NCI-H524 treated with DMSO at 0.1 percent for 48 hours (cell line): Measurements from ENCODE around the gene DUSP15.

Source experiments
- DNase-seq: peaks from one replicate; lab custom pipeline; 2025; lab: John Stamatoyannopoulos, UW

DUSP15 gene

DNA sequence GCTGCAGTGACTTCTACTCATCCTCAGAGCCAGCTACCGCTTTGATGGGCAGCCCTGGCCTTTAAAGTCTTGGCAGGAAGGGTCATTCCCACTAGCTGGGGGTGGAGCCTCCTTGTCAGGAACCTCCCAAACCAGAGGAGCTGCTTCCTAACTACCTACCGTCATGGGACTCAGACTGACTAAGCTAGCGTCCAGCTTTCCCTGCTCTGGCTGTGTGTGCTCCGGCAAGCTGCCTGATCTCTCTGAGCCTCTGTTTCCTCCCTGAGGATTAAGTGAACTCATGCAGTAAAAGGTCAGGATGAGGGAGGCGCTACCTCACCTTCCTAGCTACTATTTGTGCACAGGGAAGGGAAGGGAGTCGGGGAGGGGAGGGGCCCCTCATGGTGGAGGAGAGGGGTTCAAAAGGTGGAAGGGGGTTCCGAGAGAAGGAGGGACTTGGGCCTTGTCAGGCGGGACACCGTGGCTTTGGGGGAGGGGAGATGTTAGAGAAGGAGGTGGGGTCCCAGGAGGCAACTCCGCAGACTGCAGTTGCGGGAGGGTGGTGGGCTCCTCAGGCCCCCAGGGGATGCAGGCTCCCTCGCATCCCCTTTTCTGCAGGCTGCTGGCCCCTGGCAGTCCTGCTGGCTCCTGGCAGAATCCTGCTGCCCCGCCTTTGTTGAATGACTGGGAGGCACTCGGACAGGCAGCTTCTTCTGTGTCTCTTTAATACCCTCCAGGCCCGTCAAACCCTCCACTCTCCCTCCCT, 9.8 kb downstream of the DUSP15 start:
- DNase-seq: no peak

DNA sequence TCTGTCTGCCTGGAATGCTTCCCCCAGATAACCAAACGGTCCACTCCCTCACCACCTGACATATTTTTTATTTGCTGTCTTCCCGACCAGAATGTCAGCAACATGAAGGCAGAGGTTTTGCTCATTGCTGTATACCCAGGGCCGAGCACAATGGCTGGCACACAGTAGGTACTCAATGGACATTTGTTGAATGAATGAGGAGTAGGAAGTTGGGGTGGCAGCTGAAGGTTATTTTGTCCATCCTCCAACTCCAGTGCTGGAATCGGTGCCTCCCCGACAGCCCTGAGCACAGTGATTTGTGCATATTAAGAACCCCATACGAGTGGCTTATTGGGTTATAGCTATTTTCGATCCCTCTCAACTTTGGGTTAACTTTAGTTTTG, 10.3 kb downstream of the DUSP15 start:
- no peak for DNase-seq

DNA sequence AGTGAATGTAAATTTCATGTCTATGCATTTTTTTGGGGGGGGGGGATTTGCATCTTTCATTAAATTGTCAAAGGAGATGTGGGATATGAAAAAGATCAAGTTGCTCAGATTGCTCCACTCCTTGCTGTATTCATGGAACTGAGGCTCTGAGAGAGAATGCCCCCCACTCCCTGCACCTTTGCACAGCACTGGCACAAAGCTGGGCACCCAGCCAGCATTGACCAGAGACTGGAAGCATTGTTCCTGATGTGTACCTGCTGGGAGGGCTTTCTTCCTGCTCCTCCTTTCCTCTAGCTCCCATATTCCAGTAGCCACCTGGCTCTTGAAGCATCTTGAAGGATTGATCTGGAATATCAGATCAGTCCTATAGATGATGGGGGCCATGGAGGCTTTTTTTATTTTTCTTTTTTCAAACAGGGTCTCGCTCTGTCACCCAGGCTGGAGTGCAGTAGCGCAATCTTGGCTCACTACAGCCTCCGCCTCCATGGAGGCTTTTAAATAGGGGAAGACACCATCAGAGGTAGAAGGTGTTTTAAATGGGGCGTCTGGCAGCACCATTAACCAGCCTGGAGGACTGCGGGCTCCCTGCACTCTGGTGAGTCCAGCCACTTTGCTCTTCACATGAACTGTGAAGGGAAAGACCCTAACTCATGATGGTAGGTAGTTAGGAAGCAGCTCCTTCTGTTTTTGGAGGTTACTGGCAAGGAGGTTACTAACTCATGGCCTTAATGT, 10.9 kb downstream of the DUSP15 start:
- DNase-seq: no peak

DNA sequence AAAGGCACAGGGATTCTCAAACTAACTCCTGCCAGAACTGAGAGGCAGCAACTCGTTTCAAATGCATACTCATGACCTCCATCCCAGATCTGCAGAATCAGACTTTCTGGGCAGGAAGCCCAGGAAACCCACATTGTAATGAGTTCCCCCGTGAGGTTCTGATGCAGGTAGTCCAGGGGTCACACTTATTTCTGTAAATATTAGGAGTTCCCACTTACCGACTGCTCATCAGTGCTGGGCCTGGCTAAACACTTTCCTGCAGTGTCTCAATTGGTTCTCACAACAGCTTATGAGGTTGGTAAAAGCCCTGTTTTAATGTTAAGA, 11.6 kb downstream of the DUSP15 start:
- DNase-seq: no peak

DNA sequence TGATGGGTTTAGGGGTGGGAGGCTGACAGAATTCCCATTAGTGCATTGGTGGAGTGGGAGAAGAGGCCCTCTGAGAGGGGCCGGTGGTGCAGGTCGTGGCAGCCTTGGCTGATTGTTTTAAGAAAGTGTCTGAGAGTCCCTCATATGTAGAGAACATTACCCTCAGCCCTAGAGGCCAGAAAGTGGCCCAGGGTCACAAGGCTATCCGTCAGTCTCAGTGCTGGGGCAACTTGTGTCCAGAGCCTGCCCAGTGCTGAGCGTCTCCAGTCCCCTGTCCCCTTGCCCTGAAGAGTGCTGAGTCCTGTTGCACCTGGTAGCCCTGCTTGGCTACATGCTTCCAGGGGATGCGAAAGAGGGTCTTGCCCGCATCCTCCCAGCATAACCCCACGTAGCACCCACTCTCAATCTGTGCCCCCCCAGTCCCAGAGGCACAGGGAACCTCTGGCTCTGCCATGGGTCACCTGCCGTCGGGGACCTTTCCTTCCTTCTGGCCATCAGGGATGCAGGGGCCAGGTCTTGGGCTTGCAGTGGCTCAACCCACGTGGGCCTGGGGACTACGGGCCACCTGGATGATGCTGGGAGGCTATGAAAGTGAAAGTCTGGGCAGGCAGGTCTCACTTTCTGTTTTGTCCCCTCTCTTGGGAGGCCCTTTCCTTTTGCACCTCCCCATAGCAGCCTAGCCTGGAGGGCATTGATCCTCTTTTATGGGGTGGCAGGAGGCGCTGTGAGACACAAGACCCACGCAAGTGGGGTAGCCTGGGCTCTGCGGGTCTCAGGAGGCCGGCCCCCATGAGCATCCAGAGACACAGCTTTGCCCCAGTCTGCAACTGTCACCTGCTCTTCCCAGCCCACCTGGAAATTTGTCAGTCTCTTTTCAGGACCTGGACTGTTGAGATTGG, 12.2 kb downstream of the DUSP15 start:
- DNase-seq: no peak

DNA sequence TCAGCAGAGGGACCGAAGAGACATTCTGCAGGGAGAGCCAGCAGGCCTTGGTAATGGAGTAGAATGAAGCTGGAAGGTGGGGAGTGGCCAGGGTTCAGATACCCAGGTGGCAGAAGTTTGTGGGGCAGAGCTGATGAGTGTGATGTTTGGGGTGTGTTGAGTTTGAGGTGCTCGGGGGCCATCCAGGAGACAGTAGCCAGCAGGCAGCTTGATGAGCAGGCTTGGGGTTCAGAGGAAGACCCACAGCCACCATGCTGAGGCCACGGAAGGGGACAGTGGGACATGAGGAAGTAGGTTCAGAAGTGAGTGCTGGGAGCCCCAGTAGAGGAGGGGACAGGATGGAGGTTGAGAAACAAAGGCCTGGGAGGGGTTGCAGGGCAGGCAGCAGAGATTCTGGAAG, 13.8 kb downstream of the DUSP15 start:
- no peak for DNase-seq

DNA sequence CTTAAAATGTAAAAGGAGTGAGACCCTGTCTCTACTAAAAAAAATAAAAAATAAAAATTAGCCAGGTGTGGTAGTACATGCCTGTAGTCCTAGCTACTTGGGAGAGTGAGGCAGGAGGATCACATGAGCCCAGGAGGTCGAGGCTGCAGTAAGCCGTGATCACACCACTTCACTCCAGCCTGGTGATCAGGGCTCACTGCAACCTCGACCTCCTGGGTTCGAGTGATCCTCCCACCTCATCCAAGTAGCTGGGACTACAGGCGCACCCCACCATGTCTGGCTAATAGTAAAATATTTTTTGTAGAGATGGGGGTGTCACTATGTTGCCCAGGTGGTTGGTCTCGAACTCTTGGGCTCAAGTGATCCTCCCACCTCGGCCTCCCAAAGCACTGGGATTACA, 16.8 kb downstream of the DUSP15 start:
- DNase-seq: no peak

DNA sequence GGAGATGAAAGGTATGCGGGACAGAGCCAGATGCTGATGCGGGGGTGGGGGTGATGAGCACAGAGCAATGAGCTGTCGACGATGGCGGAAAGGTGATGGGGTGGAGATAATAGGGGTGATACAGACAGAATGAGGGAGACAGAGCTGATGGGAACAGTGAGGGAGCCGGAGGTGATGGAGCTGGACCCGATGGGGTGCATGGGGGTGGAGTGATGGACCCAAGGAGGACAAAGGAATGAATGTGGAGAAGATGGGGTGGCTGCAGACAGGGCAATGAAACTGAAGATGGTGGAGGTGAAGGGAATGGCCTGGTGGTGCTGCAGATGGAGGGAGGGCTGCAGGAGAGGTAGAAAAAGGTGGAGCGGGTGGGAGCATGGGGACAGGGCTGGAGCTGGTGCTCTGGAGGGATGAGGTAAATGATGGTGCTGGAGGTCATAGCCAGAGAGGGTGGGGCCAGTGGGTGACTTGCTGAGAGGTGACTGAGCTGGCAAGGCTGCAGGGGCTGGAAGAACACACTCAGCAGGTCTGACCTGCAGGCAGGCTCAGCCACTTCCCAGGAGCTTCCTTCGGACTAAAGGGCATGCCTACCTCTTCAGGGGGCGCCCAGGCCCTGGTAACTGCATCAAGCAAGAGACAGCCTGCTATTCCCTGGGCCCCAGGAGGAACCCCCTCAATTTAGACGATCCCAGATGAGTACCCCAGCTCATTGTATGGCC, 18.9 kb downstream of the DUSP15 start:
- DNase-seq: no peak

DNA sequence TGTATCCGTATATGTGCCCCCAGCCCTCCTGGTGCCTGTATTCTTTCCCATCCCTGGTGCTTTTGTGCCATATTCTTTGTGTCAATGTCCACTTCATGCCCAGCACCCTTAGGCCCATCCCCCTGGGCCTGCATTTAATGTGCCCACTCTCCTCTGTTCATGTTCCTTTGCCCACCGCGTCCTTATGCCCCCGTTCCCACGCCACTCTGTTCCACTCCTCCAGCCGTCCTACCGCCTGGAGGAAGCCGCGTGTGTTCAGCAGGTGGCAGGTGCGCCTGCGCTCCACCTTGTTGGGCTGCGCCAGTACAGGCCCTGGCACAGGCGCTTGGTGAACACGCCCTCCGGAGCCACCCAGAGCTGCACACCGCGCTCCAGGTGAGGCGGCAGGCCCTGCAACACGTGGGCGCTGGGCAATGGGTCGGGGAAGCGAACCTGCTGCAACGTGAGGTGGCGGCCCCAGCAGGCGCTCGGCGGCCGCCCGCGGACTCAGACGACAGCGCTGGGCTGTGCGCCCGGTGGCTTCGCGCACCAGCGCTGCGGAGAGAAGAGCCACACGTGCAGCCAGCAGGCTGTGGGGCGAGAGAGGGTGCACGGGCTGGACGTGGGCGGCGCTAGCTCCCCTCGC, 20.9 kb downstream of the DUSP15 start:
- no peak for DNase-seq

DNA sequence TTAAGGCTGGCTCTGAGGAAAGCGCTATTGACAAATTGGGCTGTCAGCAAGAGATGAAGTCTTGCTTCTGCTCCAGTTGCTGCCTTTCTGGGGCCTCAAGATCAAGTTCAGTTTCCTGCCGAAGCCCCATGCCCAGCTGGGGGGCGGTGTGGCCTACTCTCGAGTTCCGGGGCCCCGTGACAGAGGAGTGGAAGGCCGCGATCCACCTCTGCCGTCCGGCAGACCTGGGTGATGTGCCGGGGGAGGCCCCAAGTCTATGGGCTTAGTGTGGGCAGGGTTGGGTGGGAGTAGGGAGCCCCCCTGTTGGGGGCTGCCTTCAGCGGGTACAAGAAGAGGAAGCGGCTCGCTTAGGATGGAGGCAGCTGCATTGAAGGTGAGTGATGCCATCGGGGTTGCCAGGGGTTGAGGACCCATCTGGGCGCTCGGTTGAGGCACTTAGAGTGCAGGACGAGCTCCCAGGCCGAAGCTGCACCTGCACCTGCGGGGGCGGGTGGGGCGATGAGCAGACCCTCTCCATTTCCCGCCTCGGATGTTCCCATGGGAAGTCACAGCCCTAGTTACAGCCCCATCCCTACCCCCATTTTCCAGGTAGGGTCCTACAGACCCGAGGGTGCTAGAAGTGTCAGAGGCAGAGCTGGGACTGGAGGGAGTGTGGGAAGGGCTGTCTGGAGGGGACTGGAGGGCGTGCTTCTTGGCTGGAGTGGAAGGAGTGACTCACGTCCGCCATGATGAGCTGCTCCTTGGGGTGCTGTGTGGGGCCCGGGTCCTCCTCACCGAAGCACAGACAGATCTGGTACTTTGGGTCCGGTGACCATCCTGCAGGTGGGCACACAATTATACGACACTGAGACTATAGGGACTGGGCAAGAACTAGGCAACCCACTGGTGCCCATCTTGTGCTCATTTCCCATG, 22.0 kb downstream of the DUSP15 start:
- no peak for DNase-seq

DNA sequence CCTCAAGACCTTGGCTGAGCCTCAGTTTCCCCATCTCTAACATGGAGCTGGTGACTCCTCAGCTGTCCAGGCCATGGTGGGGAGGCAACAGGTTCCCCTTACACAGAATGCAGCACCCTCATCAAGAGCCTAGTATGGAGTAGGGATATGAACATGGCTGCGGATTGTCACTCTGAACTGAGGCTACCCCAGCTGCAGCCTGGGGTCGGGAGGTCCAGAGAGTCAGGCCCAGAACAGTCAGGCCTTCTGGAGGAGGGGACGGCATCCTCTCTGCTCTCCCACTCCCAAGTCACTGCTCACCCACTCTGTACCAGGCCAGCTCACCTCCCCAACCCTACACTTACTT, 23.6 kb downstream of the DUSP15 start:
- no peak for DNase-seq

DNA sequence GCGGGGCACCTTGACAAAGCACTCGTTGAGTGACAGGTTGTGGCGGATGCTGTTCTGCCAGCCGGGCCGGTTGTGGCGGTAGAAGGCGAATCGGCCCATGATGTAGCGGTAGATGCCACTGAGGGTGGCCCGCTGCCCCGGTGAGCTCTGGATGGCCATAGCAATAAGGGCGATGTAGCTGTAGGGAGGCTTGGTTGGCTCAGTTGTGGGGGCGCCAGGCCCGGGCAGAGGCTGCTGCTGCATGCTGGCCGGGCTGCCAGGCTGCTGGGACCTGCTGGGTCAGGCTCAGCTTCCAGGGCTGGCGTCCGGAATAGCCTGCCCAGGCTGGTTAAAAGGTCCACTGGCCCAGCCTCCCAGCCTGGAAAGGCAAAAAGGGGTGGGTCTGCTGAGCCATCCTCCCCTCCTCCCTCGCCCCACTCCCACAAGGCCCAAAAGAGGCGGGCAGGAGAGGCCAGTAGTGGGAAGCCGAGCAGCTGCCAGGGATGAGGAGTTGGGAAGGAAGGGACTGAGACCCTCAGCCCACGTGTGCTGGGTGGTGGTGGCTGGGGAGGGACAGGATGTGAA, 24.9 kb downstream of the DUSP15 start, which contains the start of gene FOXS1:
Gene FOXS1, minus strand, starts transcription at position 305 of the 564 bp plus-strand sequence. Its CDS starts 62 bp downstream, at position 243.
- DNase-seq: no peak

DNA sequence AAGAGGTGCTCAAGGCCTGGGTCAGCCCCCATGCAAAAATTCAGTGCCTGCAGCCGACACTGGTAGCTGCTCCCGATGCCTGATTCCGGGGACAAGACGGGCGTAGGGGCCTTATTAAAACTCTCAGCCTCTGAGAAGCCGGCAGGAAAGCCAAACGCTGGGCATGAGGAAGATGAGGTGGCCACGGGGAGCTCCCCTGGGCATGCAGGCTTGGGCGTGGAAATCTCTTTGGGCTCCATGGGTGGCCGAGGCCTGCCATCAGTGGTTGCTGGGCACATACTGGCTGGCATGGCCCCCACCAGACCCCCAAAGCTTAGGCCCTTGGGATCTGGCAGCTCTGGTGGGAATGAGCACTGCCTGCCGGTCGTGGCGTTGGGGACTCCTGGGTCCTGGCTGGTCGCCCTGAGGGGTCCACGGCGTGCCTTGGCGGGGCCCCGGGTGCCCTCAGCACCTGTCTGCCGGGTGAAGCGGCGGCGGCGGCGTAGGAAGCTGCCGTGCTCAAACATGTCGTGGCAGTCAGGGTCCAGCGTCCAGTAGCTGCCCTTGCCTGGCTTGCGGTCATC, 25.5 kb downstream of the DUSP15 start:
- no peak for DNase-seq

DNA sequence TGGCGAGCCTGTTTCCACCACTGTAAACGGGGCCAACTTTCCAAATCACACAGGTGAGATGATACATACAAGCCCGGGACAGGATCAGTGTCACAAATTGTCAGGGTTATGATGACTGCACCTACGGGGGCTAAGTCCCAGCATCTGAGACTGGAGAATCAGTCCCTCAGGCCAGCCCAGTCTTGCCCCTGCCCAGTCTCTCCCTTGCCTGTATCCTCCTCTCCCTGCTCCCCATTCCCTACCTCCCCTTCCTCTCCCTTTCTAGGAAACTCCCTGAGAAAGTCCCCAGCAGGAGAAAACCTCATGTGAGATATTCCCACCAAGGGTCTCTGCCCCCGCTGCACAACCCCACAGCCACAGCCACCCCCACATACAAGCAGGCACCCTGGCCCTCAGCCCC, 26.4 kb downstream of the DUSP15 start:
- DNase-seq: no peak

DNA sequence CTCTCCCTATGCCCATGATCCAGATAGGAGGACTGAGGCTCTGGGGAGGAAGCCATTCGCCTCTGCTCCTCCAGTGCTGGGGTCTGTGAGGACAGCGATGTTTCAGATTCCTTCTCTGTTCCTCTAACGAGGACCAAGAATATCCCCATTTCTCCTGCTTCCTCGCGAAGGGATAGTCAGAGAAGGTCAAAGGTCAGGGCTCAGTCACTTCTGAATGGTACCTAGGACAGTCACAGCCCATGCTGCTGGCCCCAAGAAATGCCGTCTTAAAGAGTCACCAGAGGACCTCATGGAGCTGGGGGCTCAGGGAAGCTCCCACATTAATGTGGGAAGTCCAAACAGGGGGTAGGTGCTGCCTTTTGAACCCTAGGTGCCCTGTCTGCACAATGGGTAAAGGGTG, 27.0 kb downstream of the DUSP15 start:
- no peak for DNase-seq

DNA sequence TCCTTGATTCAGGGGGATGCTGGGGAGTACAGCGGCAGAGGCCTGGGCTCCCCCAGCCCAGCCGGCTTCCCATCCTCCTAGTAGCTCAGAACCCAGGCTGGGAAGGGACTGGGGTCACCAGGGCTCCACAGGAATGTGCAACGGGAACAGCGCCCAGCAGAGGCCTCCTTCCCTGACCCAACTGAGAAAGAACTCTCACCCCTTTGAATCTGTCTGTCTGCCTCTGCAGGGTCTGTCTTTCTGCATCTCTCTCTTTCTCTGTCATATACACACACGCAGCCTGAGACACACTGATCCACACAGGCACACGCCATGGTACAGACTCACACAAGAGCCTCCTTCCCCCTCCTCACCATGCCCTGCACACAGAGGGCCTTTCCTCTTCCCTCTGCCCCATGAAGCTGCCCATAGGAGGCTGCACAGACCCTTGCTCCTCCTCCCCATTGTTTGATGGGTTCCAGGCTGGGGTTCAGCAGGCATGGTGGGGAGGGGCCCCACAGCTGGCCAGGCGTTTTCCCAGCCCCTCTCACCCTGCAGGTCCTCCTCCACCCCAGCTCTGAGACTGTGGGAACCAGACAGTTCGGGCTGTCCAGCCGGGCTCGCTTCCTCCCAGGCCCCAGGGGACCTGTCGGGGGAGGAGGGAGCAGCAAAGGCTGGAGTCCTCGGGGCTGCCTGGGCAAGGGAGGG, 27.7 kb downstream of the DUSP15 start:
- no peak for DNase-seq

DNA sequence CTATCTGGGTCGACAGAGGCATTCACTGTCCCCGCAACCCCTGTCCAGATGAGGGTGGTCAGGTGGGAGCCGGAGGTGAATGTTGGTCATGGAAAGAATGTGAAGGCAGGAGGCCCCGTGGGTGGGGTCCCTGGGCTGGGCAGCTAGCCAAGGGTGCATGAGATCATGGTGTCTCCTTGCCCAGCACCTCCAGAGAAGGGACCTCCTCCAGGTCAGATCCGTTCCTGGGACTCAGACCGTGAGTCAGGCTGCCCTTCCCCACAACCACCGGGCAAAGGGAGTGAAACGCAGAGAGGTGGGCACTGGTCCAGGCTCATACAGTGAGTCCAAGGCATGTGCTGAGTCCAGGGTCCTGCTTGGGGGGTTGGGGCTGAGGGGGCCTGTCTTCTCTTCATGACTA, 28.4 kb downstream of the DUSP15 start:
- DNase-seq: no peak

DNA sequence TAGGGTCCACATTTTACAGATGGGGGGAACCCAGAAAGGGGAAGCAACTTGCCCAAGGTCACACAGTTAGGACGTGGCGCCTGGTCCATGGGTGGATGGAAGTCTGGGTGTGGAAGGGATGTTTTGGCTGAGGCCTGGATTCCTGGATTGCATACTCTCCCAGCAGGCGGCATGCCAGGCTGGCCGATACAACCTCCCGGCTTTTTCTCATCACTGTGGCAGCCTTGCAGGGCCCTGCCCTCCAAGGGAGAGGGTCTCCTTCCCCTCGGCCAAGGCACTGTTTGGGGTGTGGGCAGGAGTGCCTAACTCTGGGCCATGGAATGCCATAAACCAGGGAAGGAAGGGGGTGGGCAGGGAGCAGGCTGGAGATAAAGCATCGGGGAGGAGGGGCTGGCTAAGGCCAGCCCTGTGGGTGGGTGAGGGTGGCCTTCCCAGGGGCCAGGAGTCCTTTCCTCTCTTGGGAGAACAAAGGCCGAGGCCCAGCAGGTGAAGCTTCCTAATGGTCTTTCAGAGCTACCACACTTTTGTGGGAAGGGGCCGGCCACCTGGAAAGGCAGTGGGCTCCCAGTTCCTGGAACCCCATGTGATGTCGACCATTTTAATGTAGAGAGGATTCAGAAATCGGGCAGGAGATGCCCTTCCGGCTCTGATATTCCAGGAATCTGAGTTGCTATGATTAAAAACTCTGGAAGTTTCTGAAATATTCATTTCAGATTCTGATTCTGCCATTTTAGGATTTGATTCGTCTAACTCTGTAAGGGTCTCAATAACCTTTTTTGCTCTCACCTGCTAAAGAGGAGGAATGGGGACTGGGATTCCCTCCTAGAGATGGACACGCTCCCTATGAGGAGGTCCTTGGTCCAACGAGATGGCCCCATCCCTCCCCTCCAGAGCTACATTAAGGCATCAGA, 29.2 kb downstream of the DUSP15 start:
- no peak for DNase-seq
